Measurements from ENCODE around the gene RABL2B.

RABL2B gene

DNA sequence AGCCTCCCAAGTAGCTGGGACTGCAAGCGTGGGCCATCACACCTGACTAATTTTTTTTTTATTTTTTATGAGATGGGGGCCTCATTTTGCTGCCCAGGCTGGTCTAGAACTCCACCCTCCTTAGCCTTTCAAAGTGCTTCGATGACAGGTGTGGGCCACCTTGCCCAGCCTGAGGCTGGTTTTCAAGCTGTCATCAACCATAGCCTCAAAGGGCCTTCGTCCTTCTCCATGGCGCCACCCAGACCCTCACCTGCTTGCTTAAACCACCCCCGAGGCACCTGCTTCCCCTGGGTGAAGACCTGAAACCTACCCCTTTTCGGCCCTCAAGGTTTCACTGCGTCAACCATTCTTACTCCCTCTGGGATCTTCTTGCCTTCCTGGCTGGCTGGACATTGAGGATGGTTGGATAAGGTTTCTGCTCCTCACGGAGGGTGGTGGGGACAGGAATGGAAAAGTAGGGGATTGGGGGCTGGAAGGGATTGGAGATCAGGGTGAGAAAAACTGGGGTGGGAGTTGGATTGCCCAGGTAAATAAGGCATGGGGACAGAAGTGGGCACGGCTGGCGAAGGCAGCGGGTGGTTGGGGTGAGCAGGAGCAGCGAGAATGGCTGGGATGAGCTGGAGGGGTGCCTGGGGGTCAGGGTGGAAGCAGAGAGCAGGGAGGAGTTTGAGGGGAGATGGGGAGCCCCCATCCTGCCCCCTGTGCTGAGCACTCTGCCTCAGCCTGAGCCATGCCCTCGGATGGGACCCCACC lies 48.3 kb downstream of the RABL2B start:
- DNase-seq (ENCODE audit: low read depth): no peak
- no peak overlapping the region for H3K4me3 ChIP-seq (ENCODE audit: low read length)
- TF ChIP-seq, protein P1, sequence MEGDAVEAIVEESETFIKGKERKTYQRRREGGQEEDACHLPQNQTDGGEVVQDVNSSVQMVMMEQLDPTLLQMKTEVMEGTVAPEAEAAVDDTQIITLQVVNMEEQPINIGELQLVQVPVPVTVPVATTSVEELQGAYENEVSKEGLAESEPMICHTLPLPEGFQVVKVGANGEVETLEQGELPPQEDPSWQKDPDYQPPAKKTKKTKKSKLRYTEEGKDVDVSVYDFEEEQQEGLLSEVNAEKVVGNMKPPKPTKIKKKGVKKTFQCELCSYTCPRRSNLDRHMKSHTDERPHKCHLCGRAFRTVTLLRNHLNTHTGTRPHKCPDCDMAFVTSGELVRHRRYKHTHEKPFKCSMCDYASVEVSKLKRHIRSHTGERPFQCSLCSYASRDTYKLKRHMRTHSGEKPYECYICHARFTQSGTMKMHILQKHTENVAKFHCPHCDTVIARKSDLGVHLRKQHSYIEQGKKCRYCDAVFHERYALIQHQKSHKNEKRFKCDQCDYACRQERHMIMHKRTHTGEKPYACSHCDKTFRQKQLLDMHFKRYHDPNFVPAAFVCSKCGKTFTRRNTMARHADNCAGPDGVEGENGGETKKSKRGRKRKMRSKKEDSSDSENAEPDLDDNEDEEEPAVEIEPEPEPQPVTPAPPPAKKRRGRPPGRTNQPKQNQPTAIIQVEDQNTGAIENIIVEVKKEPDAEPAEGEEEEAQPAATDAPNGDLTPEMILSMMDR (conservative IDR thresholded peaks at IDR 0.05; ENCODE audit: low read depth, low read length): no peak

- no peak overlapping the region for H3K4me3 ChIP-seq (ENCODE audit: low read length)
- DNase-seq (ENCODE audit: low read depth): no peak
- TF ChIP-seq, protein P1 (conservative IDR thresholded peaks at IDR 0.05; ENCODE audit: low read depth, low read length): no peak
These were observed 49.1 kb downstream of the RABL2B start for GRCh38 chr22:50734343-50734771.

DNA sequence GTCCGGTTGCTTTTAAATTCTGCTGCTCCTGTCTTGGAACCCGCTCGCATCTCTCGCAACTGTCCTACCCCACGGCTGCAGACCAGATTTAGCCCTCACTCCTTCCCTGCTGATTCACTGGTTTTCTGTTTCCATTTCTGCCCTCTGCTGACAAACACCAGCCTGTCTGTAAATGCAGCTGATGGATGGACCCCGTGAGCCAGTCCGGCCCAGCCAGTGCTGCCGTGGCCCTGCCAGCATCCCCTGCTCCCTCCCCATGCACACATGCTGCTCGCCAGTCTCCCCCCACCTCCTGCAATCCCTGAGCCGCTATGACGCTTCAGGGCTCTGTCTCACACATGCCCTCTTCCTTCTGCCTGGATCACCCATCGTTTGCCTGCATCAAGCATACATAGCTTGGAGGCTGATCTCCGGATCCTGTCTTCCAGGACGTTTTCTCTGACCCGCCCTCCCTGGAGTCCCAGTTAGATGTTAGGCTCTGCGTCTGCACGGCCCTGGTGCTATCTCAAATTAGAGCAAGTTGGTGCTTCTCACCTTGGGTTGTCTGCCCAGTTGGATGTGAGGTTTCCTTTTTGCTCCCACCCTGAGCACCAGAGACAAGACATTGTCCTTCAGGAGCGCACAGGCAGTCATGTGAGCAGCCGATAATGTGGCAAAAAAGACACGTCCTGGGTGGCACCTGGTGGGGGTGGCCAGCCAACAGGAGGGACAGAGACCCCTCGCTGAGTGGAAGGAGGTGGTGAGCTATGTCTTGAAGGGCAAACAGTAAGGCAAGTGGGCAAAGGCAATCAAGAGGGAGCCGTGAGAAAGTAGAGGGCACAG lies 49.7 kb downstream of the RABL2B start:
- H3K4me3 ChIP-seq (ENCODE audit: low read length): no peak overlapping the region
- DNase-seq (ENCODE audit: low read depth): no peak
- TF ChIP-seq, protein P1 (conservative IDR thresholded peaks at IDR 0.05; ENCODE audit: low read depth, low read length): no peak

DNA sequence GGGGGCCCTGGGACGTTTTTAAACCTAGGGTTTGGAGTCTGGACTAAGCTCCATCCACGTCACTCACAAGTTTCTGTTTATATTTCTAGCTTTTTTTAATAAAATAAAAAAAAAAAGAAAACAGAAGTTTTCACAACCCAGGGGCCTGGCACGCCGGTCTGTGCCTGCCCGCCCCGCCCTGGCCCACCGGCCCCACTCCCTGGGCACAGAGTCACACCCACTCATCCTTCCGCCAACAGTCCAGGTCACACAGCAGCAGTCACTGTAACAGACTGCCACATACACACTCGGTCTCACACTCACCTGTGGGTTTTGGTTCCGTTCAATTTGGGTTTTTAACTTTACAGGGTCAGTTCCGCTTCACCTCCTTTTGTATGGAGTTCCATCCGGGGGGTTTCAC lies 50.8 kb downstream of the RABL2B start:
- DNase-seq (ENCODE audit: low read depth): no peak
- H3K4me3 ChIP-seq (ENCODE audit: low read length): no peak overlapping the region
- TF ChIP-seq, protein P1 (conservative IDR thresholded peaks at IDR 0.05; ENCODE audit: low read depth, low read length): no peak

DNA sequence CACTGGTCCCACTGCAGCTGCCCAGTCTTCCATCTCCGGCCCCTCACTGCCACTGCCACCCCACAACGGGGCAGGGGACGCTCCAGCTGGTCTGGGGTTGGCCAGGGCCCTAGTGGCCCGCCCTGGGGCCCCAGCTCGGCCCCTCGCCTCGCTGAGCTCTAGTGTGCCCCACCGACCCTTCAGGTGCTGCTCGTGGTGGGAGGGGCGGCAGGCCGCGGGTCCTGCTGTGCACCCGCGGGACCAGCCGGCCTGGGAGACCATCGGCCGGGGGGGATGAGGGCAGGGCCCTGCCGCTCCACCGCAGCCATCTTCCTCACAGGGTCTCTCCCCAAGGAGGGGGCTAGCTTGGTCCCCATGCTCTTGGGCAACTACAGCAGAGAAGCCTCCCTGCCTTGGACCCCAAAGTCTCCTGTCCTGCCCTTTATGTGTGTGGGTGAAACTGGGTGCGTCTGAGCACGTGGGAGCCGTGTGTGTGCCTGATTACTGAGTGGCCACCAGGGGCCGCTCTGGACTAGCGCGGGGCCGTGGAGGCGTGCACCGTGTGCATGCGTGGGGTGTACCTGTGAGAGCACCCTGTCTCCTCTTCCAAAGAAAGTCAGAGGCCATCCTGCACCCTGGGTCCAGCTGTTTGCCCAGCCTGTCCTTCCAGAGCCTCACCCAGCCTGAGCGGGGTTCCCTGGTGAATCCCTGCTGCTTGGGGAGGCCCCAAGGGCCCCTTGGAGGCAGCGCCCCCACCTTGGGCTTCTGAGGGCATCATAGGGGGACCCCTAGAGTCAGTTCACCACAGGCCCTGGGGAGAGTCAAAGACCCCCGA lies 51.4 kb downstream of the RABL2B start:
- TF ChIP-seq, protein P1 (conservative IDR thresholded peaks at IDR 0.05; ENCODE audit: low read depth, low read length): peak; percentile 86
- no peak overlapping the region for H3K4me3 ChIP-seq (ENCODE audit: low read length)

GRCh38 chr22:50730941-50731661 lies 52.3 kb downstream of the RABL2B start:
- TF ChIP-seq, protein P1 (conservative IDR thresholded peaks at IDR 0.05; ENCODE audit: low read depth, low read length): no peak
- no peak overlapping the region for H3K4me3 ChIP-seq (ENCODE audit: low read length)
- DNase-seq (ENCODE audit: low read depth): no peak

More for the DNA sequence above, 51.4 kb downstream of the RABL2B start:
- DNase-seq (ENCODE audit: low read depth): no peak
